Nephron progenitor cell (in vitro differentiated cells): ENCODE data around the gene WWOX.

Source experiments
- DNase-seq: peaks from one replicate; pipeline ENCODE4 v3.0.0; 2021
- H3K27ac Mint-ChIP-seq: 2 replicates; pipeline ENCODE4 v1.8.0; 2021; ENCODE audit warnings: mild to moderate bottlenecking, moderate library complexity, mixed read lengths
- H3K27me3 Mint-ChIP-seq: 2 replicates; pipeline ENCODE4 v1.8.0; 2021; ENCODE audit warnings: mild to moderate bottlenecking, low read depth, mixed read lengths; ENCODE audit not compliant: poor library complexity
- H3K36me3 Mint-ChIP-seq: 2 replicates; pipeline ENCODE4 v1.8.0; 2021; ENCODE audit warnings: low read depth, mixed read lengths
- H3K4me1 Mint-ChIP-seq: 2 replicates; pipeline ENCODE4 v1.8.0; 2021; ENCODE audit warnings: mixed read lengths
- H3K4me3 Mint-ChIP-seq: 2 replicates; pipeline ENCODE4 v1.8.0; 2021; ENCODE audit warnings: mild to moderate bottlenecking, moderate library complexity, mixed read lengths
- H3K9me3 Mint-ChIP-seq: 2 replicates; pipeline ENCODE4 v1.8.0; 2021; ENCODE audit warnings: mild to moderate bottlenecking, moderate library complexity, mixed read lengths
- CTCF ChIP-seq: fragments of 200-600 bp; sonication (generic); IDR thresholded peaks from 2 replicates; pipeline ENCODE4 v1.5.0; 2021; ENCODE audit warnings: antibody characterized with exemption

WWOX gene

GRCh38 chr16:78249056-78249455 lies 149.6 kb downstream of the WWOX start:
- DNase-seq, result peak; percentile 30
- Mint-ChIP-seq H3K4me1 (peaks cover 77% of the 10 kb centered on the region), H3K4me3 (no peak overlapping the region), H3K36me3 (peaks cover 9% of the 10 kb centered on the region), H3K9me3 (peaks cover 6% of the 10 kb centered on the region), H3K27ac (peak overlapping the region; percentile 91), H3K27me3 (peaks cover 6% of the 10 kb centered on the region)
- TF ChIP-seq CTCF, result no peak

GRCh38 chr16:78249832-78250231 lies 150.4 kb downstream of the WWOX start:
- Mint-ChIP-seq H3K9me3 (peaks cover 6% of the 10 kb centered on the region), H3K27me3 (no peaks in the 10 kb centered on the region), H3K4me3 (no peak overlapping the region), H3K36me3 (peaks cover 8% of the 10 kb centered on the region), H3K4me1 (peaks cover 73% of the 10 kb centered on the region), H3K27ac (no peak overlapping the region)
- TF ChIP-seq CTCF, result no peak
- no peak for DNase-seq

- no peak overlapping the region for H3K4me3 Mint-ChIP-seq
- H3K36me3 Mint-ChIP-seq, result peaks cover 8% of the 10 kb centered on the region
- no peak for DNase-seq
- H3K4me1 Mint-ChIP-seq, result peaks cover 74% of the 10 kb centered on the region
- peaks cover 6% of the 10 kb centered on the region for H3K9me3 Mint-ChIP-seq
- H3K27ac Mint-ChIP-seq, result peak overlapping the region; percentile 4
- TF ChIP-seq CTCF, result no peak
- H3K27me3 Mint-ChIP-seq, result no peaks in the 10 kb centered on the region
Observed at GRCh38 chr16:78251115-78251514, 151.7 kb downstream of the WWOX start.

- H3K27me3 Mint-ChIP-seq, result no peaks in the 10 kb centered on the region
- no peak overlapping the region for H3K27ac Mint-ChIP-seq
- peaks cover 75% of the 10 kb centered on the region for H3K4me1 Mint-ChIP-seq
- H3K4me3 Mint-ChIP-seq, result no peak overlapping the region
- TF ChIP-seq CTCF, result no peak
- no peak for DNase-seq
- peaks cover 5% of the 10 kb centered on the region for H3K36me3 Mint-ChIP-seq
- H3K9me3 Mint-ChIP-seq, result peaks cover 3% of the 10 kb centered on the region
Observed at GRCh38 chr16:78252757-78253156, 153.3 kb downstream of the WWOX start.

- no peak for DNase-seq
- TF ChIP-seq CTCF, result no peak
- Mint-ChIP-seq H3K27ac (peak overlapping the region; percentile 18), H3K4me3 (no peak overlapping the region), H3K27me3 (no peaks in the 10 kb centered on the region), H3K4me1 (peaks cover 77% of the 10 kb centered on the region), H3K9me3 (no peaks in the 10 kb centered on the region), H3K36me3 (no peaks in the 10 kb centered on the region)
Observed at GRCh38 chr16:78254841-78255240, 155.4 kb downstream of the WWOX start.

GRCh38 chr16:78256686-78257375 lies 157.4 kb downstream of the WWOX start:
- Mint-ChIP-seq H3K27me3 (no peaks in the 10 kb centered on the region), H3K27ac (no peak overlapping the region), H3K4me3 (peak overlapping the region; percentile 29), H3K4me1 (peaks cover 65% of the 10 kb centered on the region), H3K9me3 (no peaks in the 10 kb centered on the region), H3K36me3 (no peaks in the 10 kb centered on the region)
- no peak for TF ChIP-seq CTCF
- no peak for DNase-seq
